ENCODE measurements around the gene TNFSF10. TPM values are rescaled to one million over a fixed set of nuclear protein-coding genes. Genes with fewer than 3 reads are reported as not detected.
A peak's percentile ranks its signal among the peaks of the same experiment; 100 is the strongest.

TNFSF10 gene
- polyA plus RNA-seq, 1 of the 3 experiments (the other 2 are of a cell fraction), result 0.10 TPM

GRCh38 chr3:172561897-172562640 lies 38.8 kb upstream of the TNFSF10 start:
- H2AFZ ChIP-seq (ENCODE audit: low read depth), result peak overlapping the region; percentile 80; the same call in 1 of the 2 replicates
- 92% methylated on average over 12 of the region's 12 CpGs for WGBS (ENCODE audit: low lambda C conversion rate)
- H3K4me2 ChIP-seq, result no peak overlapping the region

More at GRCh38 chr3:172561897-172562640, 38.8 kb upstream of the TNFSF10 start:
- H3K79me2 ChIP-seq (ENCODE audit: insufficient read depth), result no peaks in the 10 kb centered on the region
- DNase-seq, result no peak
- TF ChIP-seq RXRA (IDR thresholded peaks at IDR 0.05; ENCODE audit: borderline replicate concordance, low read depth) (no peak), GABPA (IDR thresholded peaks at IDR 0.05; ENCODE audit: low read depth) (no peak), TAF1 (IDR thresholded peaks at IDR 0.05; ENCODE audit: borderline replicate concordance, low read depth, low read length) (no peak), RAD21 (IDR thresholded peaks at IDR 0.05; ENCODE audit: low read length) (no peak), RCOR1 (IDR thresholded peaks at IDR 0.05; ENCODE audit: low read length) (no peak), MXI1 (IDR thresholded peaks at IDR 0.05; ENCODE audit: low read depth, low read length) (no peak), SIN3A (IDR thresholded peaks at IDR 0.05; ENCODE audit: borderline replicate concordance, low read depth, low read length) (no peak), GATA2 (CRISPR knock-in tag; IDR thresholded peaks at IDR 0.05) (no peak), IRF3 (IDR thresholded peaks at IDR 0.05; ENCODE audit: low read depth, low read length) (no peak), EZH2phosphoT487 (IDR thresholded peaks at IDR 0.05; ENCODE audit: borderline replicate concordance, low read depth) (no peak), RFX5 (IDR thresholded peaks at IDR 0.05; ENCODE audit: low read length) (no peak), FOXJ3 (CRISPR knock-in tag; IDR thresholded peaks at IDR 0.05) (no peak), NRF1 (IDR thresholded peaks at IDR 0.05; ENCODE audit: low read depth, low read length) (no peak), JUND (IDR thresholded peaks at IDR 0.05) (no peak), EP300 (IDR thresholded peaks at IDR 0.05; ENCODE audit: borderline replicate concordance in 1 of 2, low read depth in 1 of 2, low read length in 1 of 2) (no peak), TCF12 (IDR thresholded peaks at IDR 0.05) (no peak), FOXM1 (IDR thresholded peaks at IDR 0.05; ENCODE audit: low read depth) (no peak), CHD2 (IDR thresholded peaks at IDR 0.05; ENCODE audit: low read length, partially characterized antibody) (no peak)
- TF ChIP-seq, protein P1, sequence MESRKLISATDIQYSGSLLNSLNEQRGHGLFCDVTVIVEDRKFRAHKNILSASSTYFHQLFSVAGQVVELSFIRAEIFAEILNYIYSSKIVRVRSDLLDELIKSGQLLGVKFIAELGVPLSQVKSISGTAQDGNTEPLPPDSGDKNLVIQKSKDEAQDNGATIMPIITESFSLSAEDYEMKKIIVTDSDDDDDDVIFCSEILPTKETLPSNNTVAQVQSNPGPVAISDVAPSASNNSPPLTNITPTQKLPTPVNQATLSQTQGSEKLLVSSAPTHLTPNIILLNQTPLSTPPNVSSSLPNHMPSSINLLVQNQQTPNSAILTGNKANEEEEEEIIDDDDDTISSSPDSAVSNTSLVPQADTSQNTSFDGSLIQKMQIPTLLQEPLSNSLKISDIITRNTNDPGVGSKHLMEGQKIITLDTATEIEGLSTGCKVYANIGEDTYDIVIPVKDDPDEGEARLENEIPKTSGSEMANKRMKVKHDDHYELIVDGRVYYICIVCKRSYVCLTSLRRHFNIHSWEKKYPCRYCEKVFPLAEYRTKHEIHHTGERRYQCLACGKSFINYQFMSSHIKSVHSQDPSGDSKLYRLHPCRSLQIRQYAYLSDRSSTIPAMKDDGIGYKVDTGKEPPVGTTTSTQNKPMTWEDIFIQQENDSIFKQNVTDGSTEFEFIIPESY (IDR thresholded peaks at IDR 0.05; ENCODE audit: borderline replicate concordance, low read depth), result no peak
- TF ChIP-seq, protein P2, sequence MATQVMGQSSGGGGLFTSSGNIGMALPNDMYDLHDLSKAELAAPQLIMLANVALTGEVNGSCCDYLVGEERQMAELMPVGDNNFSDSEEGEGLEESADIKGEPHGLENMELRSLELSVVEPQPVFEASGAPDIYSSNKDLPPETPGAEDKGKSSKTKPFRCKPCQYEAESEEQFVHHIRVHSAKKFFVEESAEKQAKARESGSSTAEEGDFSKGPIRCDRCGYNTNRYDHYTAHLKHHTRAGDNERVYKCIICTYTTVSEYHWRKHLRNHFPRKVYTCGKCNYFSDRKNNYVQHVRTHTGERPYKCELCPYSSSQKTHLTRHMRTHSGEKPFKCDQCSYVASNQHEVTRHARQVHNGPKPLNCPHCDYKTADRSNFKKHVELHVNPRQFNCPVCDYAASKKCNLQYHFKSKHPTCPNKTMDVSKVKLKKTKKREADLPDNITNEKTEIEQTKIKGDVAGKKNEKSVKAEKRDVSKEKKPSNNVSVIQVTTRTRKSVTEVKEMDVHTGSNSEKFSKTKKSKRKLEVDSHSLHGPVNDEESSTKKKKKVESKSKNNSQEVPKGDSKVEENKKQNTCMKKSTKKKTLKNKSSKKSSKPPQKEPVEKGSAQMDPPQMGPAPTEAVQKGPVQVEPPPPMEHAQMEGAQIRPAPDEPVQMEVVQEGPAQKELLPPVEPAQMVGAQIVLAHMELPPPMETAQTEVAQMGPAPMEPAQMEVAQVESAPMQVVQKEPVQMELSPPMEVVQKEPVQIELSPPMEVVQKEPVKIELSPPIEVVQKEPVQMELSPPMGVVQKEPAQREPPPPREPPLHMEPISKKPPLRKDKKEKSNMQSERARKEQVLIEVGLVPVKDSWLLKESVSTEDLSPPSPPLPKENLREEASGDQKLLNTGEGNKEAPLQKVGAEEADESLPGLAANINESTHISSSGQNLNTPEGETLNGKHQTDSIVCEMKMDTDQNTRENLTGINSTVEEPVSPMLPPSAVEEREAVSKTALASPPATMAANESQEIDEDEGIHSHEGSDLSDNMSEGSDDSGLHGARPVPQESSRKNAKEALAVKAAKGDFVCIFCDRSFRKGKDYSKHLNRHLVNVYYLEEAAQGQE (IDR thresholded peaks at IDR 0.05; ENCODE audit: low read depth, low read length), result no peak
- H3K4me1 ChIP-seq (ENCODE audit: control insufficient read depth in 1 of 2, insufficient read depth in 2 of 2, low read depth in 1 of 2, low read length in 1 of 2), result peaks cover 0 to 7% of the 10 kb centered on the region in 2 experiments; a peak in 1 of 4 replicates
- H3F3A ChIP-seq (replicated peaks; ENCODE audit: insufficient read depth), result no peaks in the 10 kb centered on the region
- no peaks in the 10 kb centered on the region for H4K20me1 ChIP-seq (ENCODE audit: insufficient read depth)
- no peaks in the 10 kb centered on the region for H3K9me2 ChIP-seq
- H3K9me3 ChIP-seq, result no peaks in the 10 kb centered on the region
- no peaks in the 10 kb centered on the region for H3K36me3 ChIP-seq (replicated peaks in 1 of 2; ENCODE audit: control insufficient read depth in 1 of 2, insufficient read depth in 2 of 2, low read length in 1 of 2)
- H3K4me3 ChIP-seq (ENCODE audit: low read depth in 2 of 2, low read length in 1 of 2), result no peak overlapping the region
- POLR2A ChIA-PET, result no interaction called here
- H3K27me3 ChIP-seq (ENCODE audit: insufficient read depth), result no peaks in the 10 kb centered on the region
- CTCF ChIA-PET, result interaction anchor here (0.6 kb wide), 1 partner anchor 124 kb away, joined by 3 read pairs; no protein-coding TSS in a partner anchor
- H3K27ac ChIP-seq (ENCODE audit: low read depth in 2 of 2, low read length in 1 of 2), result no peak overlapping the region
- no peak overlapping the region for H3K9ac ChIP-seq
